NB4 (cell line): Measurements from ENCODE around the gene OR51S1.
"Not testable (repeated sequence)": the region's sequence is repeated elsewhere in the genome, so short reads cannot be mapped to it uniquely, and the experiment has no call there.

Source experiments
- DNase-seq: peaks from one replicate; pipeline ENCODE4 v3.0.0; 2010; ENCODE audit warnings: low read depth
- H3K4me3 ChIP-seq: one replicate; pipeline ENCODE4 v1.5.1; 2011; ENCODE audit warnings: mild to moderate bottlenecking, low read depth, low read length, moderate library complexity
- CTCF ChIP-seq: IDR thresholded peaks from one replicate; pipeline ENCODE4 v1.5.1; 2012; ENCODE audit warnings: low read depth, low read length
- MAX ChIP-seq: IDR thresholded peaks from 2 replicates; pipeline ENCODE4 v1.6.1; 2011; ENCODE audit warnings: low read depth, low read length
- MYC ChIP-seq: IDR thresholded peaks from 2 replicates; pipeline ENCODE4 v1.6.1; 2011; ENCODE audit warnings: low read depth, low read length
- POLR2A ChIP-seq: IDR thresholded peaks from 2 replicates; pipeline ENCODE4 v1.6.1; 2011; ENCODE audit warnings: mild to moderate bottlenecking; ENCODE audit not compliant: insufficient read length; ENCODE audit errors: extremely low read depth

OR51S1 gene

GRCh38 chr11:4826425-4826824, 22.6 kb downstream of the OR51S1 start:
- DNase-seq: peak; percentile 11
- H3K4me3 ChIP-seq: no peak overlapping the region
- TF ChIP-seq MAX (no peak), POLR2A (no peak)

- no peak overlapping the region for H3K4me3 ChIP-seq
- DNase-seq: no peak
- TF ChIP-seq CTCF (no peak), POLR2A (no peak), MAX (no peak), MYC (no peak)
Observed at GRCh38 chr11:4825132-4825531, 23.9 kb downstream of the OR51S1 start.

GRCh38 chr11:4821021-4821420, 28.0 kb downstream of the OR51S1 start, which contains the start of gene OR51F2:
Gene OR51F2 (plus strand): TSS chr11:4821321. CDS start chr11:4821422, 101 bp downstream.
- no peak for DNase-seq
- TF ChIP-seq POLR2A: no peak
- no peak for TF ChIP-seq CTCF
- no peak for TF ChIP-seq MYC
- TF ChIP-seq MAX: no peak
- H3K4me3 ChIP-seq: no peak within 1 kb of the TSS

GRCh38 chr11:4809246-4809645, 39.8 kb downstream of the OR51S1 start:
- TF ChIP-seq POLR2A (no peak), MYC (no peak), MAX (no peak), CTCF (no peak)
- H3K4me3 ChIP-seq: no peak overlapping the region
- DNase-seq: no peak

- no peak for DNase-seq
- no peak for TF ChIP-seq MAX
- TF ChIP-seq MYC: no peak
- TF ChIP-seq CTCF: no peak
- no peak for TF ChIP-seq POLR2A
- H3K4me3 ChIP-seq: no peak overlapping the region
Observed at GRCh38 chr11:4808476-4808875, 40.5 kb downstream of the OR51S1 start.

GRCh38 chr11:4804280-4804679, 44.7 kb downstream of the OR51S1 start, which contains the start of gene OR52R1:
Gene OR52R1 (minus strand): TSS chr11:4804380. CDS start chr11:4804380, 0 bp downstream.
- no peak within 1 kb of the TSS for H3K4me3 ChIP-seq
- DNase-seq: no peak
- TF ChIP-seq CTCF (no peak), MYC (no peak), POLR2A (no peak), MAX (no peak)

GRCh38 chr11:4801316-4801715, 47.7 kb downstream of the OR51S1 start:
- H3K4me3 ChIP-seq: not testable (repeated sequence)

More at GRCh38 chr11:4801316-4801715, 47.7 kb downstream of the OR51S1 start:
- DNase-seq: not testable (repeated sequence)
